OCI-M2 (cell line): ENCODE results near the gene PHRF1.

Experiments used
- DNase-seq: peaks from one replicate; lab custom pipeline; 2025; ENCODE audit not compliant: unreplicated experiment; lab: John Stamatoyannopoulos, UW

Gene PHRF1

DNA sequence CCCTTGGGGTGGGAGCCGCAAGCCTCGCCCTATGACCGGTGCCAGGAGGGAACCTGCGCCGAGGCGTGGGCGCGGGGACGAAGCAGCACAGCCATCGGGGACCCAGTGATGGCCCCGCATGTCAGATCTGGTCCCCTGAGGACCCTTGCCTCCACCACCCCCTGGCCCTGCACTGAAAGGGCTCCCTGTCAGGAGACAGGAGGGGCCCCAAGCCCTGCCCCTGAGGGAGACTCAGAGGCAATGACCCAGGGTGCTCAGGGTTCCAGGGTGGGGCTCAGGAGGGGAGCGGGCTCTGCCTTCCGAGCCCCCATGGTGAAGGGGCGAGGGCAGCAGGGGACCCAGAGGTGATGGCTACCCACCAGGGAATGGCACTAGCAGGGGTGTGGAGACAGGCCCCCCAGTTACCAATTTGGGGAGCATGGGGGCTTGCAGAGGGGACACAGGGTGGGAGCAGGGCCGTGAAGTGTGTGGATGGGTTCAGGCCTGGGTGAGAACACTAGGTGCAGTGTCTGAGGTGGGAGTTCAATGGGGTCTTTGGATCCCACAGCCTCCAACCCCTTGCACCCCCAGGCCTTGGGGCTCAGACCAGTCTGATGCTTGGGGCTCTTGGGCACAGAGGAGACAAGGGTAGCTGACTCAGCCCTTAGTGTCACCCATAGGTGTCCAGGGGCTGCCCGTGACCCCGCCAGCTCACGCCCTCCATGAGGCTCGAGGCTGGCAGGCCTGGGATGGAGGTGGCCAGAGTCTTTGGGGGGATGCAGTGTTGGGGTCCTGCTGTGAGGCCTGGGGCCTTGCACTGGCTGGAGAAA is 38.4 kb upstream of the PHRF1 start:
- no peak for DNase-seq

DNA sequence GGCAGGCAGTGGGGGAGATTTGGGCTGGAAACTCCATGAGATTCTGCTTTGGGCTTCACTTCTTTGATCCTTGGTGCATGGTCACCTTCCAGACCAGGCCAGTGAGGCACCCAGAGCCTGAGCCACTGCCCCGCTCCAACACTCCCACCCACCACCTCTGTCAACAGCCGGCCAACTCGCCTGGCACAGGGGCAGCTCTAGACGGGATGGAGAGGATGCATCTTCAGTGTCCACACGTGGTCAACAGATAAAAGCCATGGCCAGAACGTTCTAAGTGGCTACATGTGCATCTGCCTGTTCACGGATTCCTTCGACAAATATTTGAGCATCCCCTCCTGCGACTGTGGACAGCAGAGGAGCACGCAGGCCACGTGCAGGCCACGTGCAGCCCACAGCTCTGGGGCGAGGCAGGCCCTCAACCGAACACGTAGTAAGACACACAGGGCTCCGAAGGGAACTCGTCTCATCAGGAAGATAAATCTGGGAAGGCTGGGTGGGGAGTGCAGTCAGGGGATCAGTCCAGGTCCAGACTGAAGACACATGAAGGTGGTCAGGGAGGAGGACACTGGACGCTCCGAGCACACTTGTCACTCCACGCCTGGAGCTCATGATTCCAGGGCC is 37.7 kb upstream of the PHRF1 start:
- no peak for DNase-seq

DNA sequence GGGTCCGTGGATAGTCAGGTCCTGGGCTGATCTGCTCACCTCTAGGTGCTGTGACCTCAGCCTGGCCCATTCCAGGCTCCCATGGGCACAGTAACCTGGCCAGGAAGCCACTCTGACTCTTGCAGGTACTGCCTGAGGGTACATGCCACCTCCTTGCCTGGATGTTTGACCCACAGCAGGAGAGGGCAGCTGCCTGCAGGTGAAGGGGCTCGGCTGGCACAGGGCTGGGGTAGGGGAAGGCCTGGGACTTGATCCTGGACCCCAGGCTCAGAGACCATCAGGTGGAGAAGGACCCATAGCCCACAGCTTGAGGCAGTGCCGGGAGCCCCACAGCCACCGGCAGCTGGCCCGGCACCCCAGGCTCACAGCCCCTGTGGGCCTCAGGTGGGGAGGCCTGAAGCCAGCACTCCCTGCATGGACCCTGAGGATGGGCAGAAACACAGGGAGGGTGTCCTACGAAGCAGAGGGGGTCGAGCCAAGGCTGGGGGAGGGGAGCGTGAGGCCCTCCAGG is 36.2 kb upstream of the PHRF1 start:
- DNase-seq = no peak

DNA sequence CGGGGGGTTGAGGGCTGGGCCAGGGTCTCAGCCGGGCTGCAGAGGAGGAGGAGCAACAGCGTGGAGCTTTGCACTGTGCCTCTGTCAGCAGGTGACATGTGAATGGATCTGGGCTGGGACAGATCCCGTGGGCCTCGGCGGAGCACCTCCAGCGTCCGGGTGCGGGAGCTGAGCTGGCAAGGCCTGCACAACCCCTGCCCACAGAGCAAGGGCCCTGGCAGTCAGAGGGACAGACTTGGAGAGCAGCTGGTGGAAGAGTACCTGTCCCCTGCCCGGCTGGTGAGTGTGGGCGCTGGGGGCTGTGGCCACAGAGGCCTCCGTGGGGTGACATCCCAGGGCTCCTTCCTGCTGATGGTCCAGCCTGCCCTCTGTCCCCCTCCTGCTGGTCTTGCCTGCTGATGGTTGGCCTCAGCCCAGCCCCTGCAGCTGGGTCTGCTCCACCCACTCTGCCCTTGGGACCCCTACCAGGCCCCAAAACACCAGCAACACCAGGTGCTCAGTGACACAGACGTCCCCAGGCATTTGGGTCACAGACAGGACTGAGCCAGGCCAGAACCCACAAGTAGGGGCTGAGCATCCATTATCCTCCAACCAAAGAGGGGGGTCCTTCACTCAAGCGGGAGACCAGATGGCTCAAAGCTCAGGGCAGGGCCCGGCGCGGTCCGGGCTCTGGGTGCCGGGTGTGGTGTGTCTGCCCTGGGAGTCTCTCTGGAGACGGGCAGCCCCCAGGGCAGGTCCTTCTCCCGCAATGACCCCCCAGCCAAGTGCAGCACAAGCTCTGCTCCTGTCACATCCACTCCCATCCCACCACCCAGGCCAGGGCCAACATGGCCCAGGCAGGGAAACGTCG is 35.5 kb upstream of the PHRF1 start:
- DNase-seq = no peak

DNA sequence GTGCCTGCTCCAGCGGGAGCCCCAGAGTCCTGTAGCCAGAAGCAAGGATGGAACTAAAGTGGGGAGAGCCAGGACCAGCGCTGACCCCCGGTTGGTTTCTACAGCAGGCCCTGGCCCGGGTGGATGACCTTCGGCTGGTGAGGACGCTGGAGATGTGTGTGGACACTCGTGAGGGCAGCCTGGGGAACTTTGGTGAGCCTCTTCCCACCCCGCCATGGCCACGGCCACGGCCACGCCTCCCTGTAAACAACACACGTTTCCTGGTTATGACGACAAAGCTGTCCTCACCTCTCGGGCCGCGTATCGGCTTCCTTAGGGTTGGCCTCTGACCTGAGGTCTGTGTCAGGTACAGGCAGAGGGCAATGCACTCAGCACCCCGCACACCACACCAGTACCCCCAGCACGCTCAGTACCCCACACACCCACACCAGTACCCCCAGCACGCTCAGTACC is 34.8 kb upstream of the PHRF1 start:
- DNase-seq = no peak

DNA sequence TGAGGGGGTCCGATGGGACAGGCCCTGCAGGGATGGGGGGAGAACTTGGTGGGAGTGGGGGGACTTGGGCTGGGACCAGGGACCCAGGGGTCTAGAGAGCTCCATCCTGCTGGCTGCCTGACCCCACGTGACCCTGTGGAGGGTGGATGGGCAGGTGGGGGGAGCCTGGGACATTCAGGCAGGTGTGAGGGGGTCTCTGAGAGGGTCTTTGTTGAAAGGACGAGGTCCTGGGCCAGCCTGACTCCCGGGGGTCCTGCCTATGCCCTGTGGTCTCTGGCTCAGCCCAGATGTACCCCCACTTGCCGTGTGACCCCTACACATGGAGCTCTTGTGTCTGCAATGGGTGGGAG is 31.5 kb upstream of the PHRF1 start:
- DNase-seq = no peak

DNA sequence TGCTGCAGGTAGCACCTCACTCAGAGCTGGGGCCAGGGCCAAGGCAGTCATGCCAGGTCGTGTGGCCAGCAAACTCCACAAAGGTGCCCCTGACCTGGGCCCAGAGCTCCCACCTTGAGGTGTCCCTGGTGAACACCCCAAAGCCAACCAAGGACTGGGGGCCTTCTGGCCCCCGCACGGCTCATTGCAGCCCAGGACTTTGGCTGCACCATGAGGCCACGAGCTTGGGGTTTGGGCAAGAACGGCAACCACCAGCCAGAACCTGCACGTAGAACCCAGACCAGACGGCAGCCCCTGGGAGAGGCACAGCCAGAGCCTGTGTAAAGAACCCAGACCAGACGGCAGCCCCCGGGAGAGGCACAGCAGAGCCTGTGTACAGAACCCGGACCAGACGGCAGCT is 31.1 kb upstream of the PHRF1 start:
- no peak for DNase-seq

DNA sequence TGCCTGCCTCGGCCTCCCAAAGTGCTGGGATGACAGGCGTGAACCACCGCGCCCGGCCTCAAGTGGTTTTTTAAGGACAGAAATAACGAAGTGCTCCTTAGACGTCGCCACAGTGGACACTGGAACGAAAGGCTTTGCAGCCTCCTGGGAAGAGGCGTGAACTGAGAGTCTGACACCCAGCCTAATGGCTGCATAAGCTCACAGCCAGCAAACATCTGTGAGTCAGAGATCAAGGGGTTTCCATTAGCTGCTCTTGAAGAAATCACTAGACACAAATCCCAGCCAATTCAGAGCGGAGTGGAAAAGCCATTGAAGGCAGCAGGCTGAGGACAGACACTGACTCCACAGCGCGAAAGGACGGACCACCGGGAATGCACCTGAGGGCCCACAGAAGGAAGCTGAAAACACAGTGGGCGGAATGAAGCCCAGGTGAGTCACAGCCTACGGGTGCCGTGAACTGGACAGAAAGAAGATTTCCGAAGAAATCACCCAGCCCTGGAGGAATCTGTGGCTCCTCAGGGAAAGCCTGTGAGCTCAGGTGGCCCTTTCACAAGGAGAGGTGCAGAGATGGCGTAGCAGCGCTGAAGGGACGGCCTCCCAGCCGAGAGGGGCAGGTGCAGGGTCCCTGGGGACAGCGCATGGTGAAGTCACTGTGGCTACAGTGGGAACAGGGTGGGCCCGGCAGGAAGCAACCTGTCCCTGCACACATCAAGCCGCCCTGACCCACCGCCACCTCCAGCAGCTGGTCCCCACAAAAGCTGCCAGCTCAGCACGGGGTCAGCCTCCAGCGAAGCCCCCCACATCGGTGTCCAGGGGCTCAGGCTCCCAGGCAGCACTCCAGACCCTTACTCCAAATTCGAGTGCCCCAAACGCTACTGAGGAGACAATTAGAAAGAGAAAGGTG is 27.3 kb upstream of the PHRF1 start:
- DNase-seq = no peak

DNA sequence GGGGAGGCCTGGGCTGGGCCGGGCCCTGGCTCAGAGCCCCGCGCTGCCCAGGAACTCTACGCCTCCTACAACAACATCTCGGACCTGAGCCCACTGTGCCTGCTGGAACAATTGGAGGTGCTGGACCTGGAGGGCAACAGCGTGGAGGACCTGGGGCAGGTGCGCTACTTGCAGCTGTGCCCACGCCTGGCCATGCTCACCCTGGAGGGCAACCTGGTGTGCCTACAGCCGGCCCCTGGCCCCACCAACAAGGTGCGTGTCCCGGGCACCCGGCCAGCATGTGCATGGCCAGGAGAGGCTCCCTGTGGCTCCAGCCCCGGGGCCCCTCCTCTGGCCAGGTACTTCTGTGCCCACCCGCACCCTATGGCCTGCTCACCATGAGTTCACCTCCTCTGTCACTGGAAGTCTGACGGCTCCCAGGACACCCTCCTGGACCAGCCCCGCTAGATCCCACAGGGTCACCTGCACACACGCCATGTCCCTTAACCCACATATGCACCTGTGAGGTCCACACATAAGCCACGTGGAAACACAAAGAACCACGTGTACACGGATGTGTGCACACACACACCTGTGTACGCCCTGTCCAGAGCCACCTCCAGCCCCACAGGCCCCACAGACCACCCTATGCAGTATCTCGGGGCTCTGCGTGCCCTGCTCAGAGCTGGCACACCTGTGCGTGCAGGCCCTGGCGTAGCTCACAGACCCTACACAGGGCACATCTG is 26.1 kb upstream of the PHRF1 start:
- DNase-seq = no peak

DNA sequence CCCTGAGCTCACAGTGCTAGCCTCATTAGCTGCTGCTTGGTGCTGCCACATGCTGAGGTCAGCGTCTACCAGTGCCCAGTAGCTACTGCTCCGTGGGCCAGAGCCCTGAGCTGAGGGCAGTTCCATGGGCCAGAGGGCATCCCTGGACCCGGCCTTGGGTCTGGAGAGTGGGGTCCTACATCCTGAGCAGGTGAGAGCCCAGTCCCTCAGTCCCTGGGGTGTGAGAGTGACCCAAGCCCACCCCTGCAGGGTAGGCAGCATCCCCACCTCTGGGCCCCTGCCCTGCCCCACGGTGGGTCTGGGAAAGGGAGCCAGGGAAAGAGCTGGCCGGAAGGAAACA is 25.6 kb upstream of the PHRF1 start:
- no peak for DNase-seq

DNA sequence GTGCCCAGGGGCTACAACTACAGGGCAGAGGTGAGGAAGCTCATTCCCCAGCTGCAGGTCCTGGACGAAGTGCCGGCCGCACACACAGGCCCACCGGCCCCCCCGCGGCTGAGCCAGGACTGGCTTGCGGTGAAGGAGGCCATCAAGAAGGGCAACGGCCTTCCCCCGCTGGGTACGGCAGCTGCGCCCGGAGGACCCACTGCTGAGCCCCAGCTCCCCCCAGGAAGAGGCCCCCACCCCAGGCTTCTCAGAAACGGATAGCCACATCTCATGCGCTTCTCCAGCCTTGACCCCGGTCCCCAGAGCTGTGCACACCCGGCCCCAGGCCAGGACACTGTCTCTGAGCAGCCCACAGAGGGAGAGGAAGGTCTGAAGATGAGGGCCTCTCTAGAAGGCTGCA is 25.1 kb upstream of the PHRF1 start:
- no peak for DNase-seq

DNA sequence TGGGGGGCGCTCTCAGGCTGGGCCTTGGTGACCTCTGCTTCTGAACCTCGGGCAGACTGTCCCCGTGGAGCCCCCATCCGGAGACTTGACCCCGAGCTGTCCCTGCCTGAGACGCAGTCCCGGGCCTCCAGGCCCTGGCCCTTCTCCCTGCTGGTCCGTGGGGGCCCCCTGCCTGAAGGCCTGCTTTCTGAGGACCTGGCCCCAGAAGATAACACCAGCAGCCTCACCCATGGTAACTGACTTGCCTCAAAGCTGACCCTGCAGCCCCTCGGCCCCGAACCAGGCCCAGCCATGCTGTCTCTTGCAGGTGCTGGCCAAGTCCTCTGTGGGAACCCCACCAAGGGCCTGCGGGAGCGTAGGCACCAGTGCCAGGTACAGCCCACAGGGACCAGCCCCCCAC is 24.7 kb upstream of the PHRF1 start:
- DNase-seq = no peak

DNA sequence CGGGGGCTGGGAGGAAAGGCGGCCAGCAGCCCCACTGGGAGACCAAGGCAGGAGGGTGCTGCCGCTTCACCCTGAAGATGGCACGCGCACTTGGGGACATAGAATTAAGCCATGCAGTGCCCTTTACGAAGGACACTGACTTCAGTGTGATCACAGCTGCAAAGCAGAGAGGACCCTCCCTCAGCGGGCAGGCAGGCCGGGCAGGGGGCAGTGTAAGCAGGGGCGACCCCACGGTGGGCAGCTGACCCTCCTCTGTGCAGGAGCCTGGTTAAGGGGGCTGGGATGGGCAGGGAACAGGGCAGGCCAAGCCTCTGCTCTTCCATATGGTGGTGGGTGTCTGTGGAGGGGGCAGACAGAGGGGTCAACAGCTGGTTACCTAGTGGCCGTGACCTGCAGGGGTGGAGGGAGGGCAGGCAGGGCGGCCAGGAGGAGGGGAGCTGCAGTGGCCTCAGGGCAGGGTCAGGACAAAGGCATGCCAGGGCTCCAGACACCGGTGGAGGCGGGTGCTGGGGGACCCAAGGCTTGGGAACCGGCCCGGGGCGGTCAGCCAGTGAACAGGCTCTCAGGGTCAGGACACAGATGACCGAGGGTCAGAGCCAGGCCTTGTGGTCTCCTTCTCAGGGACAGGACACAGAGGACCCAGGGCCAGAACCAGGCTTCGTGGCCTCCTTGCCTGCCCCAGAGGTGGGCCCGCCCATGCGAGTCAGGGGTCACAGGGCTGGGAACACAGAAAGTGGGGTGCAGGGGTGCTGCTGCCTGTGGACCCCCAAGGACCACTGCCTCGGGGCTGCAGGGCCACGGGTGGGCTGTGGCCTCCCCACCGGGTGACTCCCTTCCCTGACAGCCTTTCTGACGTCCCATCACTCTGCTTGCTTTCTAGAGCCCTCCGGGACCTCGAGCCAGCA is 22.9 kb upstream of the PHRF1 start:
- no peak for DNase-seq

DNA sequence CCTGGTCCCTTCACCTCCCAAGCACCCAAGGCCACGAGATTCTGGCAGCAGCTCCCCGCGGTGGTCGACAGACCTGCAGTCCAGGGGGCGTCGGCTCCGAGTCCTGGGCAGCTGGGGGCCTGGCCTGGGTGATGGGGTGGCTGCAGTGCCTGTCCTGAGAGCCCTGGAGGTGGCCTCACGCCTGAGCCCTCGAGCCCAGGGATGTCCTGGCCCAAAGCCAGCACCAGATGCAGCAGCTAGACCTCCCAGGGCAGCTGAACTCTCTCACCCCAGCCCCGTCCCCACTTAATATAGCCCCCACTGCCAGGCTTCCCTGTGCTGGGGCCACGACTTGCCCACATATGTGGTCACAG is 22.3 kb upstream of the PHRF1 start:
- no peak for DNase-seq

DNA sequence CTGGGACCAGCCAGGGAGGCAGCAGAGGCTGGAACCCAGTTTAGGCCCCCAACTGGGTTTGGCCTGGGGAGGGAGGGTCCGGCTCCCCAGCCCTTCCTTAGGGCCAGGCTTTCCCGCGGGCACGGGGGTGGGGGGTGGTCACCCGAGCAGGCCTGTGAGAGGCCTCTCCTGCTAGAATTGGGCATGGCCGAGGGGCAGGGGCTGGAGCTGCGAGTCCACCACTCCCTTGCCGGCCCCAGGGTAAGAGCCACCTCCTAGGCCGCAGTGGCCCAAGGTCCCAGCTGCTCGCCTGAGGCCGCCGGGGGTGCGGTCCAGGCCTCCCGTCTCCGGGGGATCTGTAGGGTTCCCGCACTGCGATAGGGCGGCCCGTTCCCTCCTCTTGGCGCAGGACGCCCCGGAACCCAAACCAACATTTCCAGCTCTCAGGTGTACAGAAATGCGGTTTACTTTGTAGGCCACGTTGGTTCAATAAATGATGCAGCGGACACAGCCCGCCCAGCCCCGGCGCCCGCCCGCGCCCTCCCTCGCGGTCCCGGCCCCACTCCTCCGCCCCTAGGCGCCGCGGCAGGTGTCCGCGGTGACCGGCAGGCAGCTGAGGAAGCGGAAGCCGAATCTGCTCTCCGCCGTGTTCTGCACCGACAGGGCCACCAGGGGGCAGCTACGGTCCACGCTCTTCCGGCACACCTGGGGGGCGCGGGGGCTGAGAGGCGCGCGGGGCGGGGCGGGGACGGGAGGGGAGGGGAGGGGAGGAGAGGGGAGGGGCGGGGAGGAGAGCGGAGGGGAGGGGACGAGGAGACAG is 21.6 kb upstream of the PHRF1 start:
- DNase-seq = no peak

DNA sequence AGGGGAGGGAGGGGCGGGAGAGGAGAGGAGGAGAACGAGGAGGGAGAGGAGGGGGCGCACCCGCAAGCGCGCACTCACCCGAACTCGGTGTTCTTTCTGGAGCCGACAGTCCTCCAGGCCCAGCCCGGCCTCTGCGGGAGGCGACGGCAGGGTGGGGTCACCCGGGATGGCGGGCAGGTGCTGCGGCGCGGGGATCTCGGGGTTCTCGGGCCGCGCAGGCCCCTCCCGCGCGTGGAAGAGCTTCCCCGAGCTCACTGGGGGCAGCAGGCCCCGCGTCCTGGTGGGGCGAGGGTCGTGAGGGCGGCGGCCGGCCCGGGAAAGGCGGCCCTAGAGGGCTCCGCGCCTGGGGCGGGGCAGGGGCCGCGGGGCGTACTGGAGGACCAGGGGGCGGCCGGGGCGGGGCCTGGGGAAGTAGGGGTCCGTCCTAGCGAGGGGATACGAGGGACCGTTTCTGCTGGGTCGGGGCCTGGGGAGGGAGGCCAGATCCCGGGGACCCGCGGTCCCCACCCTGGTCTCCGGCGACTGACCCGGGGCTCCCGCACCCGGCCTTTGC is 21.0 kb upstream of the PHRF1 start:
- no peak for DNase-seq

DNA sequence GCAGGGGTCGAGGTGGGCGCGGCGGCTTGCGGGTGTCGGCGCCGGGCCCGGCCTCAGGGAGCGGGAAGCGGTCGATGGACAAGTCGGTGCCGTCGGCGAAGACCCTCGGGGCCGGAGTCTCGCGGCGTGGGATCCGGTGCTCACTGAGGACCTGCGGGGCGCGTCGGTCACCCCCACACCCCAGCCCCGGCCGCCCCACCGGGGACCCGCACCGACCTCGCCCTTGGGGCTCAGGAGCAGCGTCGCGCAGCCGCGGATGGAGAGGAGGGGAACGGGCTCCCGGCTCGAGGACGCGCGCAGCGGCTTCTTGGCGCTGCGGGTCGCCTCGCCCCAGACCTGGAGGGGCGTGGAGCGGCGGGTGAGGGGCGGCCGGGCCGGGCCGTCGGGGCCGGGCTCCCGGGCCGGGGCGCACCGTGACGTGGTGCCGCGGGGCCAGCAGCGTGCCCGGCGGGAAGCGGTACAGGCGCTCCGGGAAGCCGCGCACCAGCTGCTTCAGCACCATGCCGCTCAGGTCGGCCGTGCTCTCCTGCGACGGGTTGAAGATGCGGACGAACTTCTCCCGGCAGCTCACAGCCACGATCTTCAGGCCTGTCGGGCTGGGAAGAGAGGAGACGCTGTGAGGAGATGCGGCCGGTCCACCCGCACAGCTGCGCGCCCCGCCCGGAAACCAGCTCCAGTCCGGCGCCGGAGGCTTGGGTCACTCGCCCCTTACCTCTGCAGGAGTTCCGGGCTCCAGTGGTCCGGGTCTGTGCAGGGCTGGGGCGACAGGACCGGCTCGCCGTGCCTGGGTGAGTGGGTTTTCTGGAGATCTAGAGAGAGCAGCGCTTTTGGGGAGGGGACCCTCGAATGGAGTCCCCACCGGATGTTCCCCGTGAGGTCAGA is 20.2 kb upstream of the PHRF1 start:
- DNase-seq = no peak
